Fibroblast of mammary gland (primary cell): ENCODE measurements around the gene CFL2.
"Not testable (repeated sequence)": the region's sequence is repeated elsewhere in the genome, so short reads cannot be mapped to it uniquely, and the experiment has no call there.

Source experiments
- DNase-seq: peaks from one replicate; pipeline ENCODE4 v3.0.0-alpha.2; 2010; ENCODE audit warnings: low read depth
- H3K4me3 ChIP-seq: 2 replicates; pipeline ENCODE4 v1.5.1; 2011; ENCODE audit warnings: low read depth, mild to moderate bottlenecking, low read length, moderate library complexity; ENCODE audit not compliant: control insufficient read depth
- CTCF ChIP-seq: conservative IDR thresholded peaks from 2 replicates; pipeline ENCODE4 v1.5.1; 2011; ENCODE audit warnings: low read depth, low read length, inconsistent platforms; ENCODE audit not compliant: control insufficient read depth, insufficient read depth

Gene CFL2

DNA sequence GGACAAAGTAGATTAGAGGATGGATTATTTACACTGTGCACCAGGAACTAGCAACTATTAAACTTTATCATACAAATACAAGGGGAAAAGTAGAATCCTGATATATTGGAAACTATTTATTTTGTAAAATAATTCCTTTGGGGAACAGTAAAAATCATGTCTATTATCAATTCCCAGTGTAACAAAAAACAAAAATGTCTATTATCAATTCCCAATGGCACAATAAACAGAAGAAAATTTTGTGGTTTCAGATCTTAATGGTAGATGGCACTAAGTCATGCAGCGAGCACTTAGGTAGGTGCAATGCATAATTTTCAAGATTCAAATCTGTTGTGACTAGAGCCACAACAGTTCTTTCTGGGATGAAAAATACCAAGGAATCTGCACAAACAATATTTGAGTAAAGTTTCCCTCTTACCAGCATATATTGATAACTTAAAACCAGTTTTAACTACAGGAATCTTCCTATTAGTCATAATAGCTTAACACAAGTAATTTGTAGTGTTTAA lies 13.7 kb downstream of the CFL2 start:
- no peak overlapping the region for H3K4me3 ChIP-seq
- no peak for TF ChIP-seq CTCF
- no peak for DNase-seq

DNA sequence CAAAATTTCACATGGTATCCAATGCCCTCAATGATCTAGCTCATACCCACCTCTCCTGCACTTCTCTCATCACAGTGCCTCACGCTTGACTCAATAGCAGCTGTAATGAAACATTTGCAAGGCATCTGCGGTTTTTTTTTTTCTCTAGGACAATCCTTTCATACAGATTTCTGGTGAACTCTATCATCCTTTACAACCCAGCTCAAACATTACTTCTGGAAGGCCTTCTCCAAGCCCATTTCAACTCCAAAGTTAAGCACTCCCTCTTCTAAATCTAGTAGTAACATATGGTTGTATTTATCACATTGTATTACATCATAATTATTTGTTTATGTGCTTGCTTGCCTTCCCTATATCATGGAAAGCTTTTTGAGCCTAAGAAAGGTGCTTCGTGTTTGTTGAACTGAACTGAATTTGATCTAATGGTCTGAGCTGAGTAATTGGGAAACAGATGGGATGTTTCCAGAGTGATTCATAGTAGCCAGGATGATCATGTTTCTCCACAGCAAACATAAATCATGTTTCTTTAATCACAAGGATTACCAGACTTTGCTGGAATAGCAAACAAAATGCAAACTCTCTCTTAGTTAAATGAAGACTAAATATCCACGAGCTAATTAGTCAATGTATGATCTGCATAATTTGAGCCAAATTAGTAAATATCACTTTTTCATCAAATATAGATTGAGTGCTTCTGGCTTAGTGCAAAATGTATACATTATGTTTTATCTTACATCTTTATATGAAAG lies 14.3 kb downstream of the CFL2 start:
- DNase-seq: peak; percentile 97
- H3K4me3 ChIP-seq: no peak overlapping the region
- TF ChIP-seq CTCF: no peak

DNA sequence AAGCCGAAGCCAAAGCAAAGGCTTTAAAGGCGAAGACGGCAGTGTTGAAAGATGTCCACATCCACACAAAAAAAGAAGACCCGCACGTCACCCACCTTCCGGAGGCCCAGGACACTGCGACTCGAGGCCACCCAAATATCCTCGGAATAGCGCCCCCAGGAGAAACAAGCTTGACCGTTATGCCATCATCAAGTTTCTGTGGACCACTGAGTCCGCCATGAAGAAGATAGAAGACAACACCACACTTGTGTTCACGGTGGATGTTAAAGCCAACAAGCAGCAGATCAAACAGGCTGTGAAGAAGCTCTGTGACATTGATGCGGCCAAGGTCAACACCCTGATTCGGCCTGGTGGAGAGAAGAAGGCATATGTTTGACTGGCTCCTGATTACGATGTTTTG lies 20.2 kb downstream of the CFL2 start:
- H3K4me3 ChIP-seq, DNase-seq: not testable (repeated sequence)

DNA sequence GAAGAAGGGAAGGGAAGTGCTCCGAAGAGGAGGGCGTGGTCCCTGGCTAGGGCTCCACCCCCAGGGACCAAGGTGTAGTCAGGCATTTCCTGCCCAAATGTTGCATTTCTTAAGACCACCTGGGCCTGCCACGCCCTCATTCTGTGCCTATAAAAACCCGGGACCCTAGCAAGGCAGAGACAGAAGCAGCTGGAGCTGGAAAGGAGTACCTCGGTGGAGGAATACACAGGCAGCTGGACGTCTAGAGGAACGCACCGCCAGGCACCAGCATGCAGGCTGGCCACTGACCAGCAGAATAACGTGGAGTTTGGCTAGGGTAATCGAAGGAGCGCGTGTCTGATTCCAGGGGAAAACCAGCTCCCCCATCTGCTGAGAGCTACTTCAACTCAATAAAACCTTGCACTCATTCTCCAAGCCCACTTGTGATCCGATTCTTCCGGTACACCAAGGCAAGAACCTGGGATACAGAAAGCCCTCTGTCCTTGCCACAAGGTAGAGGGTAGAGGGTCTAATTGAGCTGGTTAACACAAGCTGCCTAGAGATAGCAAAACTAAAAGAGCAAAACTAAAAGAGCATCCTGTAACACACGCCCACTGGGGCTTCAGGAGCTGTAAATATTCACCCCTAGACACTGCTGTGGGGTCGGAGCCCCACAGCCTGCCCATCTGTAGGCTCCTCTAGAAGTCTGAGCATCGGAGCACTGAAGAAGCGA lies 21.0 kb downstream of the CFL2 start:
- no peak for DNase-seq
- TF ChIP-seq CTCF: no peak
- H3K4me3 ChIP-seq: peak overlapping the region; percentile 42

- peak overlapping the region; percentile 42 for H3K4me3 ChIP-seq
- TF ChIP-seq CTCF: no peak
Observed at GRCh38 chr14:34692898-34693227, 21.5 kb downstream of the CFL2 start.

DNA sequence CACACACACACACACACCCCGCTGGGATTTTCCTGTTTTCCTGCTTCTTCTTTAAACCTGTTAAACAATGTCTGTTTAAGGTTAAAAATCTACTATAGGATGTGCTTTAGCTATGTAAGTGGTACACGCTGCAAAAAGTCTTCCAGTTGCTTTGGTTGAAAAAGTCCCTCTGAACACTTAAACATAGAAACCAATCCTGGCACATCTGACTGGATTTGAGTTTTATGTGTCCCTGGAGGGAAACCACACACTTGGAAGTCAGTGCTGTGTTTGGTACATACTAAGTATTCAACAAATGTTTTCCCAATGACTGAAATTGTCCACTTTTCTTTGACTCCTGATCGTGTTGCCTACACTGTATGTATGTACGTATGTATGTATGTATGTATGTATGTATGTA lies 22.0 kb downstream of the CFL2 start:
- TF ChIP-seq CTCF: no peak

More at GRCh38 chr14:34692898-34693227, 21.5 kb downstream of the CFL2 start:
- DNase-seq: no peak

GRCh38 chr14:34691206-34691605 lies 23.2 kb downstream of the CFL2 start:
- DNase-seq: no peak
- TF ChIP-seq CTCF: no peak
- H3K4me3 ChIP-seq: no peak overlapping the region

More for the DNA sequence above, 22.0 kb downstream of the CFL2 start:
- DNase-seq: peak; percentile 78
- no peak overlapping the region for H3K4me3 ChIP-seq
